Measurements from ENCODE around the gene SRC. TPM values are rescaled to one million over a fixed set of nuclear protein-coding genes. Genes with fewer than 3 reads are reported as not detected.

SRC gene
- total and polyA plus RNA-seq, 2 of the 8 experiments (the other 6 are each of a cell fraction or from before 2014, with no cell fraction given), result 27.6 to 28.8 TPM

DNA sequence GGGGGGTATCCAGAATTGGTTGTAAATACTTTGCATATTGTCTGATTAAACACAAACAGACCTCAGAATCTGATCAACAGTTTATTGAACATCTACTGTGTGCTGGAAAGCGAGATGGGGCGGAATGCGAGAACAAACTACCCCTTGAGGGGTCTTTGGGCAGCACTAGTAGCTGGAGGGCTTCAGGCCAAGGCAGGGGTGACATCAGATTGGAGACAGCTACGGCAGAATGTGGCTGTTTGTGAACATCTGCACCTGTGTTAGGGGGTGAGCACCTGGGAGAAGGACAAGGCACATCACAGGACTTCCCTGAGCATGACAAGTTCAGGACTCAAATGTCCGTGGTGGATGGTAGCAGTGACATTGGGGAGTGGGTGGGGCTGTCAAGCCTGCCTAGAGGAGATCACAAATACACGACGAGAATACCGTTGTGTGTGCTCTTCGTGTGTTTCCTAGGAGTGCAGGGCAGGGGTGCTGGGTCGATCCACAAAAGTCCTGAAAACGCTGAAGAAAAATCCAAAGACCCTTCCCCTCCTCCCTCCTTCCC, 59.5 kb downstream of the SRC start:
- peak overlapping the region; percentile 86; the same call in 1 of the 2 replicates for H2BK5ac ChIP-seq (ENCODE audit: low read depth, low read length)
- no peak for DNase-seq (ENCODE audit: low read depth in 1 of 2, low spot score in 2 of 2)
- 89% methylated on average over 11 of the region's 11 CpGs; no CpG with 5 or more reads in 1 of the 2 experiments for WGBS, 2 experiments (ENCODE audit: extremely low coverage in 1 of 2, insufficient coverage in 1 of 2, insufficient read length in 1 of 2, insufficient replicate concordance in 2 of 2, low coverage in 1 of 2, low lambda C conversion rate in 2 of 2, missing lambda C conversion rate in 1 of 2)

More for the DNA sequence above, 59.5 kb downstream of the SRC start:
- H3K36me3 ChIP-seq (ENCODE audit: control insufficient read depth in 2 of 4, insufficient read depth in 4 of 4, low read length in 3 of 4), result peaks cover 4 to 13% (median 6%) of the 10 kb centered on the region in 4 experiments; a peak in 5 of 8 replicates
- peak overlapping the region; percentile 63; the same call in 1 of the 2 replicates for H2BK12ac ChIP-seq (ENCODE audit: low read depth, low read length)
- peaks cover 4 to 23% (median 7%) of the 10 kb centered on the region in 4 experiments for H3K4me1 ChIP-seq (replicated peaks in 1 of 4; ENCODE audit: control insufficient read depth in 3 of 4, insufficient read depth in 4 of 4, low read length in 3 of 4)
- H2AFZ ChIP-seq (ENCODE audit: low read length), result no peak overlapping the region
- peaks cover 0 to 9% (median 1%) of the 10 kb centered on the region in 4 experiments; a peak in 3 of 7 replicates for H3K27me3 ChIP-seq (replicated peaks in 1 of 4; ENCODE audit: control insufficient read depth in 3 of 4, extremely low read depth in 1 of 4, insufficient read depth in 3 of 4, low read length in 3 of 4)
- TF ChIP-seq ZNF274 (IDR thresholded peaks at IDR 0.05; ENCODE audit: borderline replicate concordance, extremely low read depth, low read length) (no peak), MAFK (IDR thresholded peaks at IDR 0.05; ENCODE audit: low read depth, low read length) (no peak)
- H4K20me1 ChIP-seq (replicated peaks in 1 of 2; ENCODE audit: control insufficient read depth in 1 of 2, insufficient read depth in 2 of 2, low read length in 2 of 2), result peaks cover 0 to 3% of the 10 kb centered on the region in 2 experiments
- no peak for FAIRE-seq
- H3K9me3 ChIP-seq (ENCODE audit: insufficient read depth in 2 of 2, low read depth in 1 of 2, low read length in 1 of 2), result no peaks in the 10 kb centered on the region
- no peak overlapping the region; a peak in 1 of 4 replicates for H3K4me2 ChIP-seq (ENCODE audit: insufficient read depth in 1 of 2, low read depth in 2 of 2, low read length in 2 of 2)
- no peak overlapping the region for H3K27ac ChIP-seq (ENCODE audit: low read depth, low read length)
- H3K23me2 ChIP-seq (ENCODE audit: low read depth, low read length), result peaks cover 15% of the 10 kb centered on the region; the same call in 1 of the 2 replicates
- H3K56ac ChIP-seq (replicated peaks; ENCODE audit: insufficient read length, low read depth, low read length), result no peak overlapping the region
- peak overlapping the region; percentile 84; the same call in 1 of the 2 replicates for H2AK5ac ChIP-seq (ENCODE audit: low read depth, low read length)
- H3K9ac ChIP-seq (replicated peaks in 1 of 4; ENCODE audit: extremely low read depth in 1 of 4, low read depth in 3 of 4, low read length in 3 of 4), result no peak overlapping the region
- no peaks in the 10 kb centered on the region for H3K79me2 ChIP-seq (ENCODE audit: control insufficient read depth in 1 of 2, insufficient read depth in 2 of 2, low read length in 2 of 2)
- H3K14ac ChIP-seq (ENCODE audit: insufficient read length), result no peak overlapping the region
- POLR2A ChIA-PET (ENCODE audit: partially characterized antibody), result interaction anchor here (1.3 kb wide), 2 partner anchors 9 to 114 kb away, joined by 3 read pairs; no protein-coding TSS in a partner anchor
- no peaks in the 10 kb centered on the region for H3K79me1 ChIP-seq (ENCODE audit: low read depth, low read length)
- no peak overlapping the region; the same call in 1 of the 2 replicates for H4K8ac ChIP-seq (ENCODE audit: extremely low read depth, insufficient read depth, low read length)
- no peak overlapping the region for H3K23ac ChIP-seq (ENCODE audit: insufficient read length)
- no peak overlapping the region for H3K4ac ChIP-seq (replicated peaks; ENCODE audit: insufficient read length, low read depth, low read length)
- H2BK15ac ChIP-seq (ENCODE audit: low read length), result peak overlapping the region; percentile 88; the same call in 1 of the 2 replicates
- no peak overlapping the region for H2BK120ac ChIP-seq (replicated peaks; ENCODE audit: low read depth, low read length)
- H3K18ac ChIP-seq (ENCODE audit: extremely low read depth, low read length), result no peak overlapping the region
- CTCF ChIA-PET (ENCODE audit: partially characterized antibody), result interaction anchor here (0.6 to 1.0 kb wide), 5 partner anchors 8 to 499 kb away, joined by 3 to 5 read pairs (median 4); no protein-coding TSS in a partner anchor
- no peak overlapping the region for H3K4me3 ChIP-seq (ENCODE audit: extremely low read depth in 1 of 4, insufficient read depth in 2 of 4, low read depth in 3 of 4, low read length in 4 of 4)
- H4K5ac ChIP-seq (ENCODE audit: insufficient read length, low read depth, low read length), result no peak overlapping the region
- no peak overlapping the region for H2BK20ac ChIP-seq (ENCODE audit: low read length)
- H4K91ac ChIP-seq (replicated peaks; ENCODE audit: insufficient read length, low read length), result no peak overlapping the region

Data from H1 (cell line).